Tibial nerve (tissue), 4 donors: ENCODE results near the gene SNX8. TPM values are rescaled to one million over a fixed set of nuclear protein-coding genes. Genes with fewer than 3 reads are reported as not detected.

Experiments used
- DNase-seq, 2 donors: peaks; one replicate each; pipeline ENCODE4 v3.0.0-alpha.2; 2019; ENCODE audit warnings: low spot score in 2 of 2
- H3K27ac ChIP-seq, 4 donors: fragments of 200-600 bp; sonication (generic) in 3 of 4; one replicate each; pipeline ENCODE4 v1.5.1; 2017 to 2019; ENCODE audit warnings: mild to moderate bottlenecking in 1 of 4
- H3K27me3 ChIP-seq, 2 donors: fragments of 200-600 bp; sonication (generic) in 1 of 2; one replicate each; pipeline versions ENCODE4 v1.5.1 to v1.6.0; 2017 to 2019
- H3K36me3 ChIP-seq, 3 donors: fragments of 200-600 bp; sonication (generic); one replicate each; pipeline ENCODE4 v1.5.1; 2018 to 2019
- H3K4me1 ChIP-seq, 4 donors: fragments of 200-600 bp; sonication (generic) in 3 of 4; one replicate each; pipeline ENCODE4 v1.5.1; 2017 to 2019
- H3K4me3 ChIP-seq, 4 donors: fragments of 200-600 bp; sonication (generic) in 3 of 4; one replicate each; pipeline ENCODE4 v1.5.1; 2017 to 2019; ENCODE audit warnings: mild to moderate bottlenecking in 1 of 4, moderate library complexity in 1 of 4
- H3K9me3 ChIP-seq, 4 donors: fragments of 200-600 bp; sonication (generic) in 3 of 4; one replicate each; pipeline ENCODE4 v1.5.1; 2017 to 2019
- CTCF ChIP-seq, 5 experiments: fragments of 200-600 bp in 3 of 5; fragments of 450-650 bp in 2 of 5; sonication (generic) in 3 of 5; IDR thresholded peaks; one replicate each; pipeline ENCODE4 v1.5.1; 2016 to 2019; ENCODE audit warnings: antibody characterized with exemption in 5 of 5, mild to moderate bottlenecking in 3 of 5, moderate library complexity in 2 of 5
- EP300 ChIP-seq, 2 donors: sonication (generic); formaldehyde crosslinking; IDR thresholded peaks; one replicate each; pipeline ENCODE4 v1.6.1; 2017; ENCODE audit warnings: antibody characterized with exemption in 2 of 2, mild to moderate bottlenecking in 1 of 2
- POLR2A ChIP-seq, 2 donors: fragments of 450-650 bp; IDR thresholded peaks; one replicate each; pipeline ENCODE4 v1.6.1; 2017; ENCODE audit warnings: antibody characterized with exemption in 2 of 2, mild to moderate bottlenecking in 2 of 2, moderate library complexity in 2 of 2
- WGBS, 2 donors: methylation state at CpG; one replicate each; pipeline ENCODE4 v1.1.5; 2018; 5-methylcytosine and 5-hydroxymethylcytosine counted together
- total RNA-seq, 4 donors: library from RNA; depleted of rRNA; stranded (reverse); fragments of >200 nt; gene quantifications; one replicate each; pipeline ENCODE4 v1.1.0, GENCODE V29; 2016

SNX8 gene
- total RNA-seq, 4 donors from 2014 or later, result 8.6 to 39.6 (median 18.9) TPM

DNA sequence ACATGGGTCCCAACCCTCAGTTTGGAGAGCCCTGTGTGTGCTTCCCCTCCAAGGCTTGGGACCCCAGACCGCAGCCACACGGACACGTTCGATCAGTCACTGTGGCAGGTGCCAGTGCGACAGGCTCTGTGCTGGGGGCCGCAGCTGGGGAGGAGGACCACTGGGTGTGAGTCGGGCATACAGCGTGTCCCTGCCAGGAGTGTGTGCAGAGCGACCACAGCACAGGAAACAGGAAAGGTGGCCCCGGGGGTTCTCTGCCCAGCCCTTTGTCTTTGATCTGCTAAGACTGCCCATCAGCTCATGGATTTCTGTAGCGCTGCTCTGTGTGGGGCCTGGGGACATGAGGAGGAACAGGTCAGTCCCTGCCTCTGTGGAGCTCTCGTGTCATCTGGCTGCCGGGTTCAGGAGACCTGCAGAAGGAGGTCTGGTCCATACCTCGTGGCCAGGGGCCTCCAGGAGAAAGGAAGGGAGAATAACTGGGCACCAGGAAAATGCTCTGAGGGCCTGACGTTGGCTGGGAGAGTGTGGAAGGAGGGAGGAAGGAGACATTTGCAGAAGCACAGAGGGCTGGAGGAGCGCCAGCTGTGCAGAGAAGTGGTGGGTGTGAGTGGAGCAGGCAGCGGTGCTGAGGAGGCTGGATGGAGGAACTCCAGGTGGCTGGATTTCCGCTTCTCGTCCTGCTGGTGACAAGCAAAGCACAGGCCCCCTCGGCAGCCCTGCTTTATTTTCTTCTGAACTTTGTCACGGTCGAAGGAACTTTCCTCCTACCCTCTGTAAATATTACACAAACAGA is 68.2 kb downstream of the SNX8 start:
- DNase-seq, result peak in 1 of 2 donors; percentile 36
- WGBS, 2 donors, result 66 to 75% methylated on average over 20 to 21 of the region's 22 CpGs
- H3K36me3 ChIP-seq, result peaks cover 0 to 10% (median 0%) of the 10 kb centered on the region in 3 donors
- TF ChIP-seq POLR2A (IDR thresholded peaks at IDR 0.05), result no peak
- no peak for TF ChIP-seq EP300 (IDR thresholded peaks at IDR 0.05)
- TF ChIP-seq CTCF (IDR thresholded peaks at IDR 0.05), result no peak
- no peak overlapping the region for H3K4me3 ChIP-seq
- peaks cover 0 to 32% (median 14%) of the 10 kb centered on the region in 4 donors for H3K4me1 ChIP-seq
- H3K27ac ChIP-seq, result no peak overlapping the region
- H3K9me3 ChIP-seq, result no peaks in the 10 kb centered on the region
- no peaks in the 10 kb centered on the region for H3K27me3 ChIP-seq

DNA sequence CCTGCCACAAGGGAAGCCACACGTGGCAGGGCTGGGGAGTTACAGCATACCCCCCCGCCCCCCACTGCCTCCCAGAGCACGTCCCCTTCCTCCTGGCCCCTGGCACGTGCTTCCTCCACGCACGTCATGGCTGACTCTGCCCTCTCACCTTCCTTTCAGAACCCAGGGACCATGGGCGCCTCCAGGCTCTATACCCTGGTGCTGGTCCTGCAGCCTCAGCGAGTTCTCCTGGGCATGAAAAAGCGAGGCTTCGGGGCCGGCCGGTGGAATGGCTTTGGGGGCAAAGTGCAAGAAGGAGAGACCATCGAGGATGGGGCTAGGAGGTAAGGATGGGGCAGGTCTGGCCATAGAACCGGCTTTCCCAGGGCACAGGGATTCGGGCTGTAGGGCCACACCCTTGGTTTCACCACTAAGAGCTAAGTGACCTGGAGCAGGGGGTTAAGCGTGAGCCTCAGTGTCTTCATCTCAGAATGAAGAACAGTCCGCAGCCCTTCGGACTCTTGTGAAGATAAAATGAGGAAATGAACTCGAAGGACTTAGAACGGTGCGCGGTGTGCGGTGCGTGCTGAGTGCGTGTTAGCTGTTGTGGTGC is 69.7 kb downstream of the SNX8 start:
- no peak overlapping the region for H3K27ac ChIP-seq
- DNase-seq, result no peak
- peaks cover 0 to 36% (median 16%) of the 10 kb centered on the region in 4 donors for H3K4me1 ChIP-seq
- no peak overlapping the region for H3K4me3 ChIP-seq
- H3K36me3 ChIP-seq, result peaks cover 0 to 4% (median 0%) of the 10 kb centered on the region in 3 donors
- TF ChIP-seq CTCF (IDR thresholded peaks at IDR 0.05) (no peak), POLR2A (IDR thresholded peaks at IDR 0.05) (no peak), EP300 (IDR thresholded peaks at IDR 0.05) (no peak)
- H3K9me3 ChIP-seq, result no peaks in the 10 kb centered on the region
- 79 to 85% methylated on average over 25 of the region's 25 CpGs for WGBS, 2 donors
- no peaks in the 10 kb centered on the region for H3K27me3 ChIP-seq

DNA sequence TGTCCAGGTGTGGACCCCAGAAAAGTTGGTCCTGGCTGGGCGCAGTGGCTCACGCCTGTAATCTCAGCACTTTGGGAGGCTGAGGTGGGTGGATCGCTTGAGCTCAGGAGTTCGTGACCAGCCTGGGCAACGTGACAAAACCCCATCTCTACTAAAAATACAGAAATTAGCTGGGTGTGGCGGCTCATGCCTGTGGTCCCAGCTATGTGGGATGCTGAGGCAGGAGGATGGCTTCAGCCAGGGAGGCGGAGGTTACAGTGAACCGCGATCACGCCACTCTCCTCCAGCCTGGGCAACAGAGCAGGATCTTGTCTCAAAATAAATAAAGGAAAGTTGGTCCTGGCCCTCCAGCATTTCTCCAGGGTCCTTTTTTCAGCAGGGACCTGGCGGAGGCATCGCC is 70.8 kb downstream of the SNX8 start:
- H3K4me1 ChIP-seq, result peaks cover 0 to 26% (median 14%) of the 10 kb centered on the region in 4 donors
- no peak overlapping the region for H3K4me3 ChIP-seq
- 80 to 82% methylated on average over 12 of the region's 12 CpGs for WGBS, 2 donors

GRCh38 chr7:2242541-2243429 is 71.5 kb downstream of the SNX8 start:
- peaks cover 0 to 21% (median 7%) of the 10 kb centered on the region in 3 donors for H3K36me3 ChIP-seq
- no peaks in the 10 kb centered on the region for H3K27me3 ChIP-seq
- peaks cover 0 to 26% (median 14%) of the 10 kb centered on the region in 4 donors for H3K4me1 ChIP-seq
- WGBS, 2 donors, result 17 to 21% methylated on average over 16 to 21 of the region's 21 CpGs
- peak overlapping the region in 3 of 4 donors; percentile 58 to 79 (median 64) for H3K27ac ChIP-seq
- DNase-seq, result no peak
- TF ChIP-seq CTCF (IDR thresholded peaks at IDR 0.05), result peak in 2 of 5 experiments; percentile 7 to 13
- no peak for TF ChIP-seq POLR2A (IDR thresholded peaks at IDR 0.05)
- H3K4me3 ChIP-seq, result peak overlapping the region; percentile 62 to 89 (median 76)
- no peaks in the 10 kb centered on the region for H3K9me3 ChIP-seq

More for the DNA sequence above, 70.8 kb downstream of the SNX8 start:
- H3K27me3 ChIP-seq, result no peaks in the 10 kb centered on the region
- no peak for DNase-seq
- TF ChIP-seq CTCF (IDR thresholded peaks at IDR 0.05) (no peak), EP300 (IDR thresholded peaks at IDR 0.05) (no peak), POLR2A (IDR thresholded peaks at IDR 0.05) (no peak)
- H3K27ac ChIP-seq, result no peak overlapping the region
- H3K36me3 ChIP-seq, result peaks cover 0 to 14% (median 0%) of the 10 kb centered on the region in 3 donors
- H3K9me3 ChIP-seq, result no peaks in the 10 kb centered on the region
